Hepatocyte (in vitro differentiated cells): ENCODE measurements around the gene CELSR1.

Source experiments
- EZH2 ChIP-seq: fragments of 200-600 bp; sonication (generic); IDR thresholded peaks from 2 replicates; pipeline ENCODE4 v1.6.1; 2016; ENCODE audit warnings: antibody characterized with exemption, mild to moderate bottlenecking, borderline replicate concordance
- EZH2phosphoT487 ChIP-seq: fragments of 200-600 bp; sonication (generic); IDR thresholded peaks from one replicate; pipeline ENCODE4 v1.6.1; 2018; ENCODE audit warnings: antibody characterized with exemption, mild to moderate bottlenecking, low read depth, moderate library complexity; ENCODE audit not compliant: unreplicated experiment, severe bottlenecking
- TF ChIP-seq, protein P1 (sequence below): fragments of 200-600 bp; sonication (generic); IDR thresholded peaks from 2 replicates; pipeline ENCODE4 v1.5.1; 2016; ENCODE audit warnings: antibody characterized with exemption, mild to moderate bottlenecking; ENCODE audit not compliant: poor library complexity

DNA sequence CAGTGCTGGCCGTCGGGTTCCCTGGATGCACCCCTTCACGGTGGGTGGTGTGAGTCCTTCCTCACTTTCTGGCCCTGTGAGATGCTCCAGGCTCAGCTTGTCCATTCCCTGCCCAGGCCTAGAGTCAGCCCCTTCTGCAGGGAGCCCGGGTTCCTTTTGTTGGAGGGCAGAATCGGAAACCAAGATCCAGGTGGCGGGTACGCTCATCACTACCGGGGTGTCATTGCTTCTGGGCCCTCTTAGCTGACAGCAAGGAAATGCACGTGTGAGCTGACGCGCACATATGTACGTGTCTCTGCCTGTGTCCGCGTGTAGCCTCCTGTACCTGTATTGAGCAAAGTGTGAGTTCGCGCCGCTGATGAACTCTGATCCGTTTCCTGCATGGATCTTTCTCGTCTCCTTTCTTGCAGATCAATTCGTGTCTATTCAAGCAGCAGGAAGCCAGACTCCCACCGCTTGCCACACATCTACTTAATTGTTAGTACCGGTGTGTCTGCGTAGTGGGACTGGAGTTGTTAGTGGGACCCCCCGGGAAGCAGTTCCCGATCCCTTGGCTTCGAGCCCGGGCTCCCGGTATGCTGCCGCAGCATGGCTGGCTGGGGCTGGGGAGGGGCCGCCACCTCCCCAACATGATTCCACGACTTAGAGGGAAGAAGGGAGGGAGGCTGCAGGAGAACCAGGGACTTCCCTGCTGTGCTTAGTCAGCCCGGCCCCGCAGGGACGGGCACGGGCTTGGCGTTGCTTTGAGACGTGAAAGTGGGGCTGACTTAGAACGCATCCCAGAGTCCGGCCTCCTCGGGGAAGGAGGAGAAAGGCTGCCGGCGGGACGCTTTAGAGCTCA, 46.9 kb upstream of the CELSR1 start:
- TF ChIP-seq, protein P1, sequence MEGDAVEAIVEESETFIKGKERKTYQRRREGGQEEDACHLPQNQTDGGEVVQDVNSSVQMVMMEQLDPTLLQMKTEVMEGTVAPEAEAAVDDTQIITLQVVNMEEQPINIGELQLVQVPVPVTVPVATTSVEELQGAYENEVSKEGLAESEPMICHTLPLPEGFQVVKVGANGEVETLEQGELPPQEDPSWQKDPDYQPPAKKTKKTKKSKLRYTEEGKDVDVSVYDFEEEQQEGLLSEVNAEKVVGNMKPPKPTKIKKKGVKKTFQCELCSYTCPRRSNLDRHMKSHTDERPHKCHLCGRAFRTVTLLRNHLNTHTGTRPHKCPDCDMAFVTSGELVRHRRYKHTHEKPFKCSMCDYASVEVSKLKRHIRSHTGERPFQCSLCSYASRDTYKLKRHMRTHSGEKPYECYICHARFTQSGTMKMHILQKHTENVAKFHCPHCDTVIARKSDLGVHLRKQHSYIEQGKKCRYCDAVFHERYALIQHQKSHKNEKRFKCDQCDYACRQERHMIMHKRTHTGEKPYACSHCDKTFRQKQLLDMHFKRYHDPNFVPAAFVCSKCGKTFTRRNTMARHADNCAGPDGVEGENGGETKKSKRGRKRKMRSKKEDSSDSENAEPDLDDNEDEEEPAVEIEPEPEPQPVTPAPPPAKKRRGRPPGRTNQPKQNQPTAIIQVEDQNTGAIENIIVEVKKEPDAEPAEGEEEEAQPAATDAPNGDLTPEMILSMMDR = no peak
- TF ChIP-seq EZH2phosphoT487 = no peak
- no peak for TF ChIP-seq EZH2
